NCI-H1417 (cell line): Measurements from ENCODE around the gene OVCA2.

Experiments
- DNase-seq, 3 experiments: peaks; one replicate each; lab custom pipeline; 2025; lab: John Stamatoyannopoulos, UW

Gene OVCA2

DNA sequence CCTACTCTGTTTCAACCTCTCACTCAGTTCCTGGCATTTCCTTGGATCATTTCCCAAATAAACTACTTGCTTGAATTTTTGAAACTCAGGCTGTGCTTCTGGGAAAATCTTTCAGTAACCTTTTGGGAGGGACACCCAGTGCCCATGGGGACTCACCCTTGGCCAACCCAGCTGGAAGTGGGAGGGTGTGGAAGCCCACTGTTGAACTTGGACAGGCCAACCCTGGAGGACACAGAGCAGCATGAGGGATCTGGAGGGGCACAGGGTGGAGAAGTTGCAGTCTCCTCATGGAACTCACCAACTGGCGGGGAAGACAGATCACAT is 27.9 kb upstream of the OVCA2 start:
- no peak for DNase-seq

DNA sequence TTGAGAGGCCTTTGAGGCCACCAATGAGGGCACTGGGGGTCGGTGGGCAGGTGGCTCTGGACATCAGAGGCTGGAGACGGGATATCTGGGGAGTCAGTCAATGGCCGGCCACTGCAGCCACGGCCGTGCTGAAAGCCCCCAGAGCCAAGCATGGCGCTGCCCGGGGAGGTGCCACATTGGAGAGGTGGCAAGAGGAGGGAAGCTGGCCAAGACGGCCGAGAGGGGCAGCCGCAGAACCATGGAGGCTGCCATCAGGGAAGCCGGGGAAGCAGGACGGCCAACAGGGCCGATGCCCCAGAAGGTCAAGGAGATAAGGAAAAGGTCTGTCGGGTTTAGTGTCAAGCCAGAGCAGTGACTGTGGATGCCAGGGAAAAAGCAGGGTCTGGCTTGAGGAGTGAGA is 26.5 kb upstream of the OVCA2 start:
- DNase-seq, result no peak

DNA sequence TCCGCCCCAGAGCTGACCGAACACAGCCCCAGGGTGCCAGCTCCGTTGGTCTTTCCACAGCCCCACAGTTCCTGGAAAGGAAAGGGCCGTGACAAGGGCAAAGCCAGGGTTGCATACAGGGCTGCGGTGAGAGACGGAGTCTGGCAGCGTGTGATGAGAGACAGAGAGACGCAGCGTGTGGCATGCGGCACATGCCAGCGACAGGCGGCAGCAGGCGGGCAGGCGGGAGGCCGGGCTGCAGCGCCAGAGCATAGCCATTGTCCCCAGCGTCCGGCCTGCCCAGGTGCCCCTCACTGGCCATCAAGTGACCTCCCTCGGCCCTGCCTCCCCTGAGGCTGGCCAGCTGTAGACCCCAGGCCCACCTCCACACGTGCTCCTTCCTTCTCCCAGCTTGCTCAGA is 25.3 kb upstream of the OVCA2 start:
- DNase-seq, result no peak

DNA sequence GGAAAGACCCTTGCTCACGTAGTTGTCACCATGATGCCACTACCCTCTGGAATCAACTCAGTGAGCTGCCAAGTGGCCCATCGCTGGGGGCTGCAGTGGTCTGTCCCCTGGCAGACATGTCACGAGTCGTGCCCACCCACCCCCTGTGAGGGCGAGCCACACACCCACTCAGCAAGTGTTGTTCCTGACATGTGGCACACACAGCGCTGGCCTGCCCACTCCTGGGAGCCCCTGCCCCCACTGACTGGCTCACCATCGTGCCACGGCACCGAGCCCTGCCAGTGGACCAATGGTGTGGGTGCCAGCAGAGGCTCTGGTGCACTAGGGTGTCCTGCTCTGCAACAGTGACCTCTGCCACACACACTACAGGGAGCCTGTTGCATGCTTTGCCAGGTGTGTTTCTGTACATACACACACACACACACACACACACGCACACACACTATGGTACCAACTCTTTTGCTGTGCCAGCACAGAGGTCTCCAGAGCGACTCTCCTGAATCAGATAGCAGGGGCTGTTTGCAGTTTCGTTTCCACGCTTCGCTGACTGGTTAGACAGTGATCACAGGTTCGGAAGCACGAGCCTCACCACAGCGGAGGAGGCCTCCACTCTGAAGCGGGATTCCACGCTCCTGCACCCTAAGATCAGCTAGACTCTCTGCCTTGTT is 24.4 kb upstream of the OVCA2 start:
- DNase-seq, result peak in 1 of 3 experiments; percentile 25

DNA sequence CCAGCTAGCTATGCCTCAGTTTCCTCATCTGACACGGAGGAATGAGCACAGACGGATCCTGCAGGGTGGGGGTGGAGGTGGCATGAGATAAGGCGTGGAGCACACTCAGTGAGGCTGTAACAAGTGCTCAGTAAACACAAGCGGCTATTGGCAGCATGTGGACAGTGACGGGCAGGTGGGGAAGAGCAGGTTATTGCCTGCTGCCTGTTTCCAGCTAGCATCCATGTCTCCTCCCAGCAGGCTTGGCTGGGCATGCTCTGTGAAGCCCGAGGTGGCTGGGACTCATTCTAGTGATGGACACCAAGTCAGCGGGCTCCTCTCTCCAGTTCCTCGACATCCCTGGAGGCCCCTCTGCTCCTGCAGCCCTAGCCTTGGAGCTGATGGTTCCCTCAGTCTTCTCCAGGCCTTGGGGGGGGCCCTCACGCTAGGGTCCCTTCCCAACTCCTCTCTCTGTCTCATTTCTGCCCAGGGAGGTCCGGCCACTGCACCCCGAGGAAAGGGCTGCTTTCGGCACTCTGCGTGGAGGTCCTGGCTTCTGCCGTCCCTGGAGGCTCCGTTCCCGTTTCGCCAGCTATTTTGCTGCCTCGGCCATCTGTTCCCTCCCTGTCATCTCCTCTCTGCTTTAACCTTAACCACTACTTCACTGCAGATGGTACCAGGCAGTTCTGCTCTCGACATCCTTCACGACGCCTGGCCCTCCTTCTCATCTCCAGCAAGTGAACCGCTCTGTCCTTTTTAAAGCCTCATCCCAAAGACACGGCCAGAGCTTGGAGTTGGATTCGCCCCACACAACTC is 22.9 kb upstream of the OVCA2 start:
- peak; percentile 8 to 58 (median 43) for DNase-seq

DNA sequence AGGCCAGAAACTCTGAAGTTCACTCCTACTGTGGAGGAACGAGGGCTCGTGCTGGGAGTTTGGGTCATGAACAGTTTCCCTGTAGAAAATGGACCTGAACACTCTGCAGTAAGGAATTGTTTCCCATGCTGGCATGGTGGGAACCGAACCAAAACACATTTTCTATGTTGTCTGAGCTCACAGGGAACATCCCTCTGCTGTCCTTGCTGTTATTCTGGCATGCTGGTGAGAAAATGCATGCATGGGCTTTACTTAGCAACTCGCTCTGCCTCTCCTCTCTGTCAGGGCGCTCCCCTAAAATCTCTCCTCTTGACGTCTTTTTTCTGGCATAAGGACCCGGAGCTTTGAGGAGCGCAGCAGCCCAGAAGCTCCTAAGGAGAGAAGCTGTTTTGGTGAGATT is 22.1 kb upstream of the OVCA2 start:
- no peak for DNase-seq

DNA sequence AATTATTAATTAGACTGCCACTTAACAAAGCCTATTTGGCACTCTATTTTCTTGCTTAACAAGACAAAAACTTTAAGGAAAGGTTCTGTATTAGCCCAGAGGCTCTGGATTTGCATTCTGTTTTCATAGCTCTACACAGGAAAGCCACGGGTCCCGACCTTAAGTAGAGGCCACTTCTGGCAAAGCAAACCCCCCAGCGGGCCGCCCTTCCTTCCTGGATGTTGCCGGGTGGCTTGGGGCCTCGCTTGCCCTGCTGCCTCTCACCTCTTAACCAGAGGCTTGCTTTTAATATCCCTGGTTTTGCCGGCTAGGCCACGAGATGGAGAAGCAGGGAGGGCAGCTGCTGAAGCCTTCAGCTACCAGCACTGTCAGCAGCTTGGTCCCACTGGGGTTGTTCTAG is 21.1 kb upstream of the OVCA2 start:
- DNase-seq, result no peak

DNA sequence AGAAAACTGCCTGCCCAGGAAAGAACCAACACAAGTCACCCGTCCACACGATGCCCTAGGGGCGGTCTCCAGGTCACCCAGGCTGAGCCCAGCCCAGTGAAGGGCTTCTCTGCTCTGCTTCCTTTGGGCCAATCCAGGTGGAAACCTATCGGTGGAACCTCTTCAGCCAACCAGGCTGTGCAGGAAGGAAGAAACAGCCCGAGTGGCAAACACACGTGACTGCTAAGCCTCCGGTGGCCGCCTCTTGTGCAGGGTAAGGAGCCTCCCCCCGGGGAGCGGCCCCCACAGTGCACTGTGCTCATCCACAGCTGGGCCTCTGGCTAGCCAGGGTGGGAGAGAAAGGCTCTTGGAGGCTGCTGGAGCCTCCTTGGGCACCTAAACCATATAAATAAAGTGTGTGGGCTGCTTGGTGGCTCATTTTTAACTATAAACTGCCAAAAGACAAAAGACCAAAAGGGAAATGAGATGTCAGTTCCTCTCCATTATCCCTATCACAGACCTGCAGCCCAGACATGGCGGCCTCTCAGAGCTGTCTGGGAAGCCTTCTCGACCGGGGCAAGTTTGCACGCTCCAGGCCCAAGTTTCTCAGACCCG is 19.1 kb upstream of the OVCA2 start:
- DNase-seq, result peak in 1 of 3 experiments; percentile 33

DNA sequence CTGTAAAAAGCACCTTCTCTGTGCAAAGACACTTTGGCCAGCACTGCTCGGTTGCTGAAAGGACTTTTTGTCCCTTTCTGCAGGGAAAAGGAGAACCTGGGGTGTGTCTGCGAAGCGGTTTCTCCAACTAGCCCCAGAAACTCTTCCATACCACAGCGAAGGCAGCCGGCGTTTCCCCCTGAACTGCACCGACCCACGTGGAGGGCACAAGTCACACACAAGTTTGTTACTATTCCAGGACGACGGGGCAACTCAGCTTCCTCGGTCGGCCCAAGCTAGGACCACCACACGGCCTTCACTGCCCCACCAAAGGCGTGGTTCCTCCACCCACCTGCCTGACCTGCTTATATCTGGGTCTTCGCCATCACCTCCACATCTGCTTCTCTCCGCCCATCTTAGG is 18.6 kb upstream of the OVCA2 start:
- DNase-seq, result no peak

DNA sequence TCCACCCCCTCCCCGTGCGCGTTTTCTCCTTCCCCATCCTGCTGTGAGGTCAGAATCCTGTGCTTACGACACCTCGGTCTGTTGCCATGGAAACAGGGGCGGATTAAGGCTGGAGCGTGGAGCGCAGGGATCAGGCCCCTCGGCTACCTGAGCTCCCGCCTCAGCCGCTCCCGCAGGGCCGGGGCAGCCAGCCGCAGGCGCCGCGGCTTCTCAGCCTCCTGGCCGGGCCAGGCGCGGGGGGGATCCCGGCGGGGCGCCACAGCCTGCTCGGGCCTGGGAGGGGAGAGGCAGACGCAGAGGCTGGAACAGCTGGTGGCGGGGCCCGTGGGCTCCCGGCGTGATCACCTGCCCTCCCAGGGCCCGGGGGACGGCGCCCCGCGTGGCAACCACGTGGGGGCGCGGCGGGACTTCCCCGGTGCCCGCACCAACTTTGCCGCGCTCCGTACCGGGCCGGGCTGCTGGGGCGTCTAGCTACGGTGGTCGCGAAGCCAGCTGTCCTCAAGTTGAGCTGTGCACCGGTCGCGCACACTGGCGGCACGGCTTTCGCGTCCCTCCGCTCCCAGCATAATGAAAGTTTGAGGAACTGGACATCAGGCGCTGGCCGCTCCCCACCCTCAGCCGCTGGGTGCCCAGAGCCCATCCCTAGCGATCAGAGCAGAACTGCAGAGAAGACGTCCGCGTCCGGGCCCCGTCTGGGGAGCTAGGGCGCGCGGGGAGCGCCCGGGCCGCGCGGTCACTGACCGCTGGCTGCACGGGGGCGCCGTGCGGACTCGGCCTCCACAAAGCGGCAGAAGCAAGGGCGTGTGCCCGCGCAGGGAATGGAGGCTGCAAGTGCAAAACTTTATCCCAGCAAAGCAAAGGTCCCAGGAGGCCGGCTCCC is 17.9 kb upstream of the OVCA2 start:
- peak; percentile 60 to 81 (median 67) for DNase-seq

DNA sequence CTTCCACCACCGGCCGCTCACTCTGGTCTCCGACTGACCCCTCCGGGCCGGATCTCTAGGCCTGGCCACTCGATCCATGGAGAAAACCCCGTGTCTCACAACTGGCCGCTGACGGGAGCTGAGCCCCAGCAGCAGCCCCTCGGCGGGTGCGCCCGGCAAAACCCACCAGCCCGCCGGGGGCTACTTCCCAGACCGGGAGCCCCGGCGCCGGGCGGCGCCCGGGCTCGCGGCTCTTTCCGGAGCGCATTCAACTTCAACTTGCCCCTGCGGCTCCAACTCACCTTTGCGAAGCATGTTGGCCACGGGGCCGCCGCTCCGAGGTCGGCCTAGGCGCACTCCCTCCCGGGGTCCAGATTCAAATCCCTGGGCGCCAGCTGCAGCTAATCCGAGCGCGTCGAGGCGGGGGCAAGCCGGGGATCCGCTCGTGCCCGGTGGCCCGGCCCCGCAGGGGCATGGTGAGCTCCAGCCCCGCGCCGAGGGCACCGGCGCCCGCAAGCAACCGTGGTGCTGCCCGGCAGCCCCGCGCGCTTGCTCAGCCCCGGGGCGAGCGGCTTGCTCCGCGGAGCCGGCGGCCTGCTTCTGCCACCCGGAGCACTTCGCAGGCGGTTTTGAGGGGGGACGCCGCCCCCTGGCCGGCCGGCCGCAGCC is 17.1 kb upstream of the OVCA2 start:
- peak in 2 of 3 experiments; percentile 19 to 58 for DNase-seq

DNA sequence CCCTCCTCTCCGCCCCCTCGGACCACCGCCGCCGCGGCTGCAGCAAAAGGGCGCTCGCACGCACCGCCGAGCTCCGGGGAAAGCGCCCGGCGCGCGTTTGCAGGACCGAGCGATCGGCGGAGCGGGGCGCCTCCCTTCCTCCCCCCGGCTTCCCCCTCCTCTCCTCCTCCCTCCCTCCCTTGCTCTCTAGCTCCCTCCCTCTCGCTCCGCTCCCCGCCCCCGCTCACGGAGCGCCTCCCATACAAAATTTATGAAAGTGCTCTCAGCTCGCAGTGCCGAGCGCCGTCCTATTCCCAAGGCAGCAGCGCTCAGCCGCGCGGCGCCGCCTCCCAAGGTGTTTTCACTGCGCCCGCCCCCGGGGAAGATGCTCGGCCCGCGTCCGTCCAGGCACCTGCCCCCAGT is 16.6 kb upstream of the OVCA2 start, which contains the start of gene RTN4RL1:
RTN4RL1 (minus strand) TSS at position 115 of the 402 bp plus-strand sequence. CDS start 469 bp downstream, outside the sequence.
- DNase-seq, result peak; percentile 59 to 83 (median 66)

DNA sequence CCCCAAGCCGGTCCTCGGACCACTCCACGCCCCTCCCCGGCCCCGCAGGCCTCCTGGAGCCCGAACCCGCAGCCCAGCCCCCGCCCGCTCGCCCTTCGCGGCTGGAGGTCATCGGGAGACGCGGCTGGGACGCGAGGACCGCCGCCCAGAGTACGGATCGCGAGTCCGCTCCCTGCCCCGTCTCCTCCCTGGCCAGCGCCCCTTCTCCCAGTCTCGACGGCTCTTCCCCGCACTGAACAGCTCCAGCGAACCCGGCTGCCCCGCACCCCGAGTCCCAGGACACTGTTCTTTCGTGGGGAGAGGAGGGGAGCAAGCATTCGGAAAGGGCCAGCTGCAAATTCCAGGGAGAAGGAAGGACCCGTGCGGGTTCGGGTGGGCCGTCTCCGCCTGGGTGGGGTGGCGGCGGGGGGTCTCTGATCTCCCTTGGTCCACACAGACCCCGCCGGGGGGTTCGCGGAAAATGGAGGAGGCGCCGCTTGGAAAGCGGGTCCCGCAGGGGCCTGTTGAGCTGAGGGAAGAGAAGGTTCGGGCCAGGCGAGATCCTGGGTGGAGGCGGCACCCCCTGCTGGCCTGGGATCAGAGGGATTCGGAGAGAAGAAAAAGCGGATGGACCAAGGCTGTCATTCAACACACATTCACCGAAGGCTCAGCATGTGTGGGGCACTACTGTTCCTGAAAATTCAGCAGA is 16.1 kb upstream of the OVCA2 start:
- peak; percentile 8 to 64 (median 56) for DNase-seq

DNA sequence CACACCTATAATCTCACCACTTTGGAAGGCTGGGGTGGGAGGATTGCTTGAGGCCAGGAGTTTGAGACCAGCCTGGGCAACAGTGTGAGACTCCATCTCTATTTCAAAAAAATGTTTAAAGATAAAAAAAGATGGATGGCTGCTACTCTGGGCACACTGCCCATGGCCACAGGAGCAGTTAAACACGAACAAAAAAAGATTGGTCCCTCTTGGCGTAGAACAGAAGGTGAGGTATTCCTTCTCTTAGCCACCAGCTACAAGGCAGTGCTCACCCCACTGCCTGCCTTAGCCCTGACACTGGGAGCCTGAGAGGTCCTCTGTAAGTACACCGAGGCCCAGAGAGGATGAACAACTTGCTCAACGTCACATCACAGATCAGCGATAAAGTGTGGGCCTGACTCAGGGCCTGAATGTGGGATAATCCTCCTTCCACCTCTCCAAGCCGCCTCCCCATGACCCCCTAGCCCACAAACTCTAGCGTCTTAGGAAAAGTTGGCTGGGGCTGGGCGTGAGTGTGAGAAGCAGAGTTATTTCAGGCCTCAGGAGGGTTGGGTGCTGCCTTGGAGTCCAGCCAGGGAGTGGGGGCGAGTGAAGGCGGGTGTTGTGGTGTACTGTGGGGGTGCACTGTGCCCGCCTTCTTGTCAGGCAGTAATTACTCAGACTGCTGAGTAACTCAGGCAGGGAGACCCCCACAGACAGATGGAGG is 14.1 kb upstream of the OVCA2 start:
- DNase-seq, result no peak

DNA sequence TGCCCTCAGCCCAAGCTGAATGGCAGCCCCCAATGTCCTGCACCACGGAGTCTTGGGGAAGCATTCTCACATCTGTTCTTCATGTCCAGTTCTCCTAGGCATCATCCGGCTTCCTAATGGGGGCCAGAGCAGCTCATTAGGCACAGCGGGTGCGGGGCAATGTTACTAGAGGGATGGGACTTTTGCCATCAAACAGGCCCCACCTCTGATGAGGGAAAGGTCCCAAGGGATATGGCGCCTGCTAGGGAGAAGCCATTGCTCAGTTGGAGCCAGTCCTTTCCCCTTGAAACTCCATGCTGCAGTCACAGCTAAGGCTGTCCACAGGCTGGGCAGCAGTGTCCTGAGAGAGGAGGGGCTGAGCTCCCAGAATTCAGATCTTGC is 13.6 kb upstream of the OVCA2 start:
- DNase-seq, result no peak

DNA sequence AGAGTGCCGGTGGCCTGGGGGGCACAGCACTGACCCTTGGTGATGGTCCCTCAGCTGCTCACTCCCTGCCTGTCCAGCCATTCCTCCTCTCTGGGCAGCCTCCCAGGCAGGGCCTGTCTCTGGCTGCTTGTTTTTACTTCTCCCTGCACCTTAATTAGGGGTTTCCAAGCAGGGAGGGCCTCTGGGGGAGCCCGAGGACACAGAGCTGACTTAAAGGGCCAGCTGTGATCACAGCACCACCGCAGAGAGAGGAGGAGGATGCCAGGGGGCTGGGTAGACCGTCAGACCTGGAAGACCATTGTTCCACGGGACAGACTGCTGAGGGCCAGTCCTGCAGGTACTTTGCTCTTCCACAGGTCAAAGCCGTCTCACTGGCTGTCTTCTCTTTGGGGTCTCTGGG is 13.1 kb upstream of the OVCA2 start:
- peak in 1 of 3 experiments; percentile 45 for DNase-seq

DNA sequence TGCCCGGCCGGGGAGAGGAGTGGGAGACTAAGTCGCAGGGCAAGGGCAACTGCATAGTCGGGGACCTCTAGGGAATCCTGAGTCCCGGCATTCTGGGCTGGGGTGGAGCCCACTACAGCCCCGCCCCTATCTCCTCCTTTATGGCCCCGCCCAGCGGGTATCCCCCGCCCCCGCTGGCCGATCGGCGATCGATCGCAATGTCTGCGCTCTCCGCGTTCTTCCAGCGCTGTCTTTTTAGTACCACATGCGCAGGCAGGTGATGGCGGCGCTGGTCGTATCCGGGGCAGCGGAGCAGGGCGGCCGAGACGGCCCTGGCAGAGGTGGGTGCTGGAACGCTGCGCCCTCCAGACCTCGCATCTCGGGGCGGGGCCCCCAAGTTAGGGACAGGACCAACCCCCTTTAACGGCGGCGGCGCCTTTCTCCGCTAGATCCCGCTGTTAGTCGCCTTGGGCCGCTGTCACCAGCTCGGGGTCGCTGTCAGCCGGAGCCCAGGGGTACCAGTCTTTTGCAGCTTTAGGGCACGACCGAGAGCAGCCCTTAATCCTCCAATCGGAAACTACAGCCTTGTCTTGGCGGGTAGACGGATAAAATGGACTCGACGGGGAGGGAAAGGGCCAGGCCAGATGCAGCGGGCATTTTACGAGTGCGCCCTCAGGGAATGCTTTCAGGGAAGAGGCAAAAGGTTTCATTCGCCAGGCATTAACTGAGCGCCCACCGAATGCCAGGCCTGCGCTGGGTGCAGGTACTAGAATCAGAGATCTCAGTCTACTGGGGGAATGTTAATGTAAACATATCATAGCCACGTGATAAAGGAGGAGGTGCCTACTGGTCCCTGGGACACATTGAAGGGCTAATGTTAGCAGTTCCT is 11.7 kb upstream of the OVCA2 start, which contains the start of gene DPH1:
DPH1 (plus strand) TSS at position 243 of the 868 bp plus-strand sequence; CDS start at position 260, 17 bp downstream.
- peak; percentile 75 to 85 (median 85) for DNase-seq

DNA sequence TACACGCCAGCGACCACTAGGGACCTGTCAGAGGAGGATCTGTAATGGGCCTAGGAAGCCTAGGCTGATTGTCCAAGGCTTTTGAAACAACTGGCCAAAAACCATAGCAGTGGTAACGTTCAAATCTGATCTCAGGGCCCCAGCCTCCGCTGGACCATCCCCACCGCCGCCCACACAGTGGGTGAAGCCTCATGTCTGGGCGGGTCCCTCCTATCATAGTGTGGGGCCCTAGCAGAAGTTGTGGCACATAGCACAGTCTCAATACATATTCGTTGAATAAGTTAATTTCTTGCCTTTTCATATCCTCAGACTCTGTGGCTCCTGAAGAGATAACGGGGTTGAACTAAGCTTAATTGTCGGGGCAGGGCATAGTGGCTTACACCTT is 11.1 kb upstream of the OVCA2 start:
- no peak for DNase-seq

DNA sequence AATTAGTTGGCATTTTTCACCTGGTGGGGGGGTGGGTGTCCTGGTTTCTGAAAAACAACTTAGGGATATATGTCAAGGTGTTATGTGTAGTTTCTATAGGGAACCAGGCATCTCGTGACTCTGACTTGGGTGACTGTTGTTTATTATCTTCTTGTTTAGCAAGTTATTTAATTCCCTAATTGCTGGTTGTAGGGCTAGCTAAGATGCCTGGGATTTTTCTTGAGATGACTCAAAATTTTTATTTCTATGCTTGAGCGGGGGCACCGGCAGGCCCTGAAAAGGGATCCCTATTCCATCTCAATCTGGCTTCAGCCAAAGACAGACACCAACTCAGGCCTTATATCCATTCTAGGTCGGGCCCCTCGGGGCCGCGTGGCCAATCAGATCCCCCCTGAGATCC is 8.7 kb upstream of the OVCA2 start:
- no peak for DNase-seq
